Adrenal gland (tissue), 5 donors: ENCODE data around the gene OPCML.

Experiments
- POLR2A ChIP-seq, 2 donors: fragments of 450-650 bp; IDR thresholded peaks; one replicate each; pipeline ENCODE4 v1.6.1; 2017; ENCODE audit warnings: antibody characterized with exemption in 2 of 2, mild to moderate bottlenecking in 2 of 2, moderate library complexity in 1 of 2
- TF ChIP-seq, protein P1 (sequence below), 6 experiments: fragments of 450-650 bp in 4 of 6; fragments of 200-600 bp in 2 of 6; sonication (generic) in 1 of 6; IDR thresholded peaks; 1 replicate in 5 of 6; 2 replicates in 1 of 6; pipeline versions ENCODE4 v1.5.1 to v1.8.0; 2016 to 2021; ENCODE audit warnings: antibody characterized with exemption in 6 of 6, mild to moderate bottlenecking in 2 of 6, moderate library complexity in 1 of 6
- donor health status: DM: no; HTN: no; CAD: no.

DNA sequence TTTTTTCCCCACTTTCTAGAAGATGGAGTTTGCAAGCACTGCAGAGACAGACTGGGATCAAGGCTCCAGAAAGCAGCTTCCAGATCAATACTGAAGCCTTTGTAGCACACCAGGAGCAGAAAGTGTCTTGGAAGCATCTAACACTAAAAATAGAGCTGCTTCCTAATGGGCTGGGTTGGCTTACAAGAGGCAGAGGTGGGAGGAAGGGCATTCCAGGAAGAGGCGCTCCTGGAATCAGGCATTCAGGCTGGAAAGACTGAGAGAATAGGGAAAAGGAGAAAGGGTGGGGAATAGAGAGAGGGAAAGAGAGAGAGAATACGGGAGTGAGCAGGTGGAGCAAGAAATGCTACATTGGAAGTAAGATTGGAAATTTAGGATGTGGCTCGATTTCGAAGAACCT, 395.9 kb downstream of the OPCML start:
- TF ChIP-seq, protein P1, sequence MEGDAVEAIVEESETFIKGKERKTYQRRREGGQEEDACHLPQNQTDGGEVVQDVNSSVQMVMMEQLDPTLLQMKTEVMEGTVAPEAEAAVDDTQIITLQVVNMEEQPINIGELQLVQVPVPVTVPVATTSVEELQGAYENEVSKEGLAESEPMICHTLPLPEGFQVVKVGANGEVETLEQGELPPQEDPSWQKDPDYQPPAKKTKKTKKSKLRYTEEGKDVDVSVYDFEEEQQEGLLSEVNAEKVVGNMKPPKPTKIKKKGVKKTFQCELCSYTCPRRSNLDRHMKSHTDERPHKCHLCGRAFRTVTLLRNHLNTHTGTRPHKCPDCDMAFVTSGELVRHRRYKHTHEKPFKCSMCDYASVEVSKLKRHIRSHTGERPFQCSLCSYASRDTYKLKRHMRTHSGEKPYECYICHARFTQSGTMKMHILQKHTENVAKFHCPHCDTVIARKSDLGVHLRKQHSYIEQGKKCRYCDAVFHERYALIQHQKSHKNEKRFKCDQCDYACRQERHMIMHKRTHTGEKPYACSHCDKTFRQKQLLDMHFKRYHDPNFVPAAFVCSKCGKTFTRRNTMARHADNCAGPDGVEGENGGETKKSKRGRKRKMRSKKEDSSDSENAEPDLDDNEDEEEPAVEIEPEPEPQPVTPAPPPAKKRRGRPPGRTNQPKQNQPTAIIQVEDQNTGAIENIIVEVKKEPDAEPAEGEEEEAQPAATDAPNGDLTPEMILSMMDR (IDR thresholded peaks at IDR 0.05): no peak
- TF ChIP-seq POLR2A (IDR thresholded peaks at IDR 0.05): no peak
